Measurements from ENCODE around the gene KCNS1.

The KCNS1 gene

GRCh38 chr20:45053430-45054351 is 47.2 kb downstream of the KCNS1 start:
- no peak for DNase-seq (ENCODE audit: low spot score in 2 of 2)
- Mint-ChIP-seq H3K27ac (peak overlapping the region; percentile 86), H3K4me3 (peak overlapping the region; percentile 18), H3K9me3 (no peaks in the 10 kb centered on the region), H3K36me3 (peaks cover 92% of the 10 kb centered on the region), H3K4me1 (peaks cover 83% of the 10 kb centered on the region)
- ATAC-seq = no peak

GRCh38 chr20:45052698-45053429 is 48.1 kb downstream of the KCNS1 start:
- H3K4me3 Mint-ChIP-seq = peak overlapping the region; percentile 18
- peaks cover 93% of the 10 kb centered on the region for H3K36me3 Mint-ChIP-seq
- peak overlapping the region; percentile 86 for H3K27ac Mint-ChIP-seq
- no peaks in the 10 kb centered on the region for H3K9me3 Mint-ChIP-seq
- peak; percentile 87 for ATAC-seq
- H3K4me1 Mint-ChIP-seq = peaks cover 81% of the 10 kb centered on the region
- no peak for DNase-seq (ENCODE audit: low spot score in 2 of 2)

GRCh38 chr20:45051204-45052060 is 49.5 kb downstream of the KCNS1 start:
- DNase-seq (ENCODE audit: low spot score in 2 of 2) (no peak), ATAC-seq (peak; percentile 61)
- peaks cover 76% of the 10 kb centered on the region for H3K4me1 Mint-ChIP-seq
- H3K36me3 Mint-ChIP-seq = peaks cover 93% of the 10 kb centered on the region
- no peak overlapping the region for H3K4me3 Mint-ChIP-seq
- H3K9me3 Mint-ChIP-seq = no peaks in the 10 kb centered on the region
- peak overlapping the region; percentile 86 for H3K27ac Mint-ChIP-seq

GRCh38 chr20:45049904-45050471 is 50.9 kb downstream of the KCNS1 start:
- no peak for DNase-seq (ENCODE audit: low spot score in 2 of 2)
- peak overlapping the region; percentile 91 for H3K27ac Mint-ChIP-seq
- peak; percentile 65 for ATAC-seq
- peaks cover 93% of the 10 kb centered on the region for H3K36me3 Mint-ChIP-seq
- peaks cover 61% of the 10 kb centered on the region for H3K4me1 Mint-ChIP-seq
- H3K4me3 Mint-ChIP-seq = peak overlapping the region; percentile 50
- H3K9me3 Mint-ChIP-seq = no peaks in the 10 kb centered on the region

GRCh38 chr20:45049438-45049837 is 51.5 kb downstream of the KCNS1 start:
- Mint-ChIP-seq H3K4me3 (peak overlapping the region; percentile 50), H3K27ac (peak overlapping the region; percentile 91), H3K9me3 (no peaks in the 10 kb centered on the region), H3K4me1 (peaks cover 58% of the 10 kb centered on the region), H3K36me3 (peaks cover 93% of the 10 kb centered on the region)
- DNase-seq (ENCODE audit: low spot score in 2 of 2) (no peak), ATAC-seq (no peak)

- H3K9me3 Mint-ChIP-seq = no peaks in the 10 kb centered on the region
- H3K4me1 Mint-ChIP-seq = peaks cover 58% of the 10 kb centered on the region
These were observed 53.3 kb downstream of the KCNS1 start for GRCh38 chr20:45047581-45048119.

GRCh38 chr20:45044601-45045000 is 56.3 kb downstream of the KCNS1 start:
- H3K4me3 Mint-ChIP-seq = no peak overlapping the region
- no peaks in the 10 kb centered on the region for H3K9me3 Mint-ChIP-seq
- H3K27ac Mint-ChIP-seq = no peak overlapping the region
- peaks cover 98% of the 10 kb centered on the region for H3K36me3 Mint-ChIP-seq
- no peak for DNase-seq (ENCODE audit: low spot score in 2 of 2)
- H3K4me1 Mint-ChIP-seq = peaks cover 64% of the 10 kb centered on the region
- no peak for ATAC-seq

More at GRCh38 chr20:45047581-45048119, 53.3 kb downstream of the KCNS1 start:
- H3K4me3 Mint-ChIP-seq = no peak overlapping the region
- peak overlapping the region; percentile 60 for H3K27ac Mint-ChIP-seq
- peaks cover 93% of the 10 kb centered on the region for H3K36me3 Mint-ChIP-seq
- ATAC-seq (no peak), DNase-seq (ENCODE audit: low spot score in 2 of 2) (no peak)

- ATAC-seq (peak; percentile 81), DNase-seq (ENCODE audit: low spot score in 2 of 2) (peak in 1 of 2 donors; percentile 25)
- Mint-ChIP-seq H3K36me3 (peaks cover 98% of the 10 kb centered on the region), H3K4me3 (no peak overlapping the region), H3K4me1 (peaks cover 64% of the 10 kb centered on the region), H3K9me3 (no peaks in the 10 kb centered on the region), H3K27ac (peak overlapping the region; percentile 79)
These were observed 56.8 kb downstream of the KCNS1 start for GRCh38 chr20:45044084-45044573.

- no peaks in the 10 kb centered on the region for H3K9me3 Mint-ChIP-seq
- DNase-seq (ENCODE audit: low spot score in 2 of 2) (no peak), ATAC-seq (no peak)
- H3K4me3 Mint-ChIP-seq = no peak overlapping the region
- H3K4me1 Mint-ChIP-seq = peaks cover 57% of the 10 kb centered on the region
- H3K36me3 Mint-ChIP-seq = peaks cover 89% of the 10 kb centered on the region
- H3K27ac Mint-ChIP-seq = peak overlapping the region; percentile 79
These were observed 57.9 kb downstream of the KCNS1 start for GRCh38 chr20:45042978-45043377.

Data from stimulated activated effector memory CD8-positive, alpha-beta T cell treated with anti-CD3 and anti-CD28 coated beads, Interleukin-12 subunit alpha, Interleukin-12 subunit beta, amount 100 ng/mL, for 72 hours (primary cell).